ENCODE data around the gene COPG1. TPM values are rescaled to one million over a fixed set of nuclear protein-coding genes. Genes with fewer than 3 reads are reported as not detected.
A peak's percentile ranks its signal among the peaks of the same experiment; 100 is the strongest.

The COPG1 gene
- total RNA-seq, 1 donor from 2014 or later = 111 TPM

GRCh38 chr3:129321887-129322286 lies 72.5 kb downstream of the COPG1 start:
- ATAC-seq (no peak), DNase-seq (ENCODE audit: low spot score) (no peak)
- intact Hi-C loops (cut with DNase I) = no loop called here

- ATAC-seq (no peak), DNase-seq (ENCODE audit: low spot score) (no peak)
- intact Hi-C loops (cut with DNase I) = no loop called here
Observed at GRCh38 chr3:129323651-129324294, 74.4 kb downstream of the COPG1 start.

GRCh38 chr3:129324855-129325254 lies 75.4 kb downstream of the COPG1 start:
- intact Hi-C loops (cut with DNase I) = no loop called here
- ATAC-seq = no peak
- DNase-seq (ENCODE audit: low spot score) = no peak

DNA sequence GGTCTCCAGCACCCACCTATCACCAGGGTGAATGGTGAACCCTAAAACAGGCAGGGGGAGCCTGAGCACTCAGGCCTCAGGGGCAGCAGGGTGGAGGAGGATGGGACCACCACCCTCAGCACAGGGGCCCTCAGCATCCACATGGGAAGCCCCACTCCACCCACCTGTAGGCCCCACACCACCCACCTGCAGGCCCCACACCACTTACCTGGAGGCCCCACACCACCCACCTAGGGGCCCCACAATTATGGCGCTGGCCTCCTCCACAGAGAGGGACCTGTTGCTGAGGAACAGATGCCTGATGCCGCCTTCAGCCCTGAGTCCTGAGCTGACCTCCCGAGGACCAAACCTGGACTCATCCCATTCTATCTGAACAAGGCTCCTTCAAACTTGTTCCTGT lies 76.0 kb downstream of the COPG1 start:
- ATAC-seq (peak; percentile 8), DNase-seq (ENCODE audit: low spot score) (no peak)
- intact Hi-C loops (cut with DNase I) = no loop called here

DNA sequence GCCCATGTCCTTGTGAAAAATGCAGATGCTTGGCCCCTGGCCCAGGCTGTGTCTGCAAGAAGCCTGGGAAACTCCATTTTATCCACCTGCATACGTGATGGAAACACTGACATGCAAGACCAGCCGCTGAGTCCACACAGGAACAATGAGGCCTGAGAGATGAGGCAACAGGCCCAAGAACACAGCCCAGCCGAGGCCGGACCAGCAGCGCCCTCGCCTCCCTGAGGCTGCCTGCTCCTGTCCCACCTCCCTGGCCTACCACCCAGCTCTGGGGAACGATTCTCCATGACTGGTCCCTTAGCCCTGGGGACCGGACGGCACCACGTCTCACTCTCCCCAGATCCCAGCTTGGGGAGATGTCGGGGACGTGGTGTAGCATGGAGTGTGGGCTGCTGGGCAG lies 76.7 kb downstream of the COPG1 start:
- intact Hi-C loops (cut with DNase I) = no loop called here
- no peak for ATAC-seq

GRCh38 chr3:129326595-129326994 lies 77.2 kb downstream of the COPG1 start:
- no peak for ATAC-seq
- intact Hi-C loops (cut with DNase I) = no loop called here
- peak; percentile 34 for DNase-seq (ENCODE audit: low spot score)

More for the DNA sequence above, 76.7 kb downstream of the COPG1 start:
- DNase-seq (ENCODE audit: low spot score) = no peak

Small RNA genes within 50 kb of the gene (microRNA-seq; reads per million reads assigned to microRNA genes)
- not detected for gene MIR6826

Other genes with a start within 250 kb of the COPG1 start
- gene EFCC1, start 248.3 kb upstream of the COPG1 start, total RNA-seq = 1.6 TPM
- 0.53 TPM for gene GP9, start 188.8 kb upstream of the COPG1 start, total RNA-seq
- gene RAB43, start 127.8 kb upstream of the COPG1 start, total RNA-seq = 17.9 TPM
- 31.9 TPM for gene ISY1, start 88.5 kb upstream of the COPG1 start, total RNA-seq
- 321 TPM for gene CNBP, start 65.7 kb upstream of the COPG1 start, total RNA-seq
- gene HMCES, start 29.3 kb downstream of the COPG1 start, total RNA-seq = 36.6 TPM
- 0.40 TPM for gene EFCAB12, start 179.0 kb downstream of the COPG1 start, total RNA-seq
- 30.6 TPM for gene MBD4, start 190.3 kb downstream of the COPG1 start, total RNA-seq
- 49.7 TPM for gene IFT122, start 190.6 kb downstream of the COPG1 start, total RNA-seq